Hepatocyte (in vitro differentiated cells): ENCODE results near the gene SPATA12.

Experiments
- CTCF ChIP-seq: fragments of 200-600 bp; sonication (generic); IDR thresholded peaks from 2 replicates; pipeline ENCODE4 v1.5.1; 2016; ENCODE audit warnings: antibody characterized with exemption, mild to moderate bottlenecking; ENCODE audit not compliant: poor library complexity
- EZH2phosphoT487 ChIP-seq: fragments of 200-600 bp; sonication (generic); IDR thresholded peaks from one replicate; pipeline ENCODE4 v1.6.1; 2018; ENCODE audit warnings: antibody characterized with exemption, mild to moderate bottlenecking, low read depth, moderate library complexity; ENCODE audit not compliant: unreplicated experiment, severe bottlenecking

- TF ChIP-seq CTCF (no peak), EZH2phosphoT487 (no peak)
These were observed 6.0 kb downstream of the SPATA12 start for GRCh38 chr3:57066471-57066870.
